Kidney capillary endothelial cell (primary cell): ENCODE measurements around the gene NAA60.
"Not testable (repeated sequence)": the region's sequence is repeated elsewhere in the genome, so short reads cannot be mapped to it uniquely, and the experiment has no call there.

ENCODE experiments used
- DNase-seq: peaks from one replicate; pipeline ENCODE4 v3.0.0-alpha.2; 2018; ENCODE audit warnings: low spot score

The NAA60 gene

GRCh38 chr16:3465301-3465700 is 21.8 kb downstream of the NAA60 start:
- no peak for DNase-seq

GRCh38 chr16:3465911-3466584 is 22.6 kb downstream of the NAA60 start:
- no peak for DNase-seq

- no peak for DNase-seq
Measured at GRCh38 chr16:3467182-3467581, 23.7 kb downstream of the NAA60 start.

GRCh38 chr16:3467921-3468320 is 24.4 kb downstream of the NAA60 start:
- DNase-seq: no peak

- DNase-seq: no peak
Measured at GRCh38 chr16:3468501-3468900, 25.0 kb downstream of the NAA60 start.

GRCh38 chr16:3469736-3470135 is 26.3 kb downstream of the NAA60 start:
- no peak for DNase-seq

- no peak for DNase-seq
Measured at GRCh38 chr16:3470723-3471122, 27.2 kb downstream of the NAA60 start.

- no peak for DNase-seq
Measured at GRCh38 chr16:3471518-3472176, 28.2 kb downstream of the NAA60 start.

- DNase-seq: no peak
Measured at GRCh38 chr16:3472878-3473595, 29.6 kb downstream of the NAA60 start.

- not testable (repeated sequence) for DNase-seq
Measured at GRCh38 chr16:3473596-3473943, 30.1 kb downstream of the NAA60 start.

GRCh38 chr16:3474136-3474779 is 30.8 kb downstream of the NAA60 start:
- no peak for DNase-seq

- DNase-seq: not testable (repeated sequence)
Measured at GRCh38 chr16:3474870-3475269, 31.4 kb downstream of the NAA60 start.

- DNase-seq: no peak
Measured at GRCh38 chr16:3475604-3476375, 32.3 kb downstream of the NAA60 start.

GRCh38 chr16:3476409-3476808 is 32.9 kb downstream of the NAA60 start:
- DNase-seq: no peak

- no peak for DNase-seq
Measured at GRCh38 chr16:3478242-3478925, 34.9 kb downstream of the NAA60 start.

- no peak for DNase-seq
Measured at GRCh38 chr16:3479654-3480216, 36.3 kb downstream of the NAA60 start.

GRCh38 chr16:3480901-3481695 is 37.6 kb downstream of the NAA60 start:
- DNase-seq: no peak

- DNase-seq: no peak
Measured at GRCh38 chr16:3481696-3482658, 38.5 kb downstream of the NAA60 start.

GRCh38 chr16:3482659-3483241 is 39.3 kb downstream of the NAA60 start:
- DNase-seq: no peak
